ENCODE results near the gene FRMD5.

DNA sequence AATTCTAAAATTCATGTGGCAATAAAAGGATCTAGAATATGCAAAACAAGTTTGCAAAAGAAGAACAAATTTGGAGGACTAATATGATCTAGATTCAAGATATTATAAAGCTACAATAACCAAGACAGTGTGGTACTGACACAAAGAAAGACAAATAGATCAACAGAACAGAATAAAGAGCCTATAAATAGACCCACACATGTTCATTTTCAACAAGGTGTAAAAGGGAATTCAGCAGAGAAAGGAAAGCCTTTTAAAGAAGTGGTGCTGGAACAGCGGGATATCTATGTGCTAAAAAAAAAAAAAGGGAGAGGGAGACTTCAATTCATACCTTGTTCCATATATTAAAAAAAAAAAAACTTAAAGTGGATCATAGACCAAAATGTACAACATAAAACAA lies 219.3 kb downstream of the FRMD5 start:
- TF ChIP-seq, protein P1, sequence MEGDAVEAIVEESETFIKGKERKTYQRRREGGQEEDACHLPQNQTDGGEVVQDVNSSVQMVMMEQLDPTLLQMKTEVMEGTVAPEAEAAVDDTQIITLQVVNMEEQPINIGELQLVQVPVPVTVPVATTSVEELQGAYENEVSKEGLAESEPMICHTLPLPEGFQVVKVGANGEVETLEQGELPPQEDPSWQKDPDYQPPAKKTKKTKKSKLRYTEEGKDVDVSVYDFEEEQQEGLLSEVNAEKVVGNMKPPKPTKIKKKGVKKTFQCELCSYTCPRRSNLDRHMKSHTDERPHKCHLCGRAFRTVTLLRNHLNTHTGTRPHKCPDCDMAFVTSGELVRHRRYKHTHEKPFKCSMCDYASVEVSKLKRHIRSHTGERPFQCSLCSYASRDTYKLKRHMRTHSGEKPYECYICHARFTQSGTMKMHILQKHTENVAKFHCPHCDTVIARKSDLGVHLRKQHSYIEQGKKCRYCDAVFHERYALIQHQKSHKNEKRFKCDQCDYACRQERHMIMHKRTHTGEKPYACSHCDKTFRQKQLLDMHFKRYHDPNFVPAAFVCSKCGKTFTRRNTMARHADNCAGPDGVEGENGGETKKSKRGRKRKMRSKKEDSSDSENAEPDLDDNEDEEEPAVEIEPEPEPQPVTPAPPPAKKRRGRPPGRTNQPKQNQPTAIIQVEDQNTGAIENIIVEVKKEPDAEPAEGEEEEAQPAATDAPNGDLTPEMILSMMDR (IDR thresholded peaks at IDR 0.05; ENCODE audit: low read depth, low read length, poor library complexity, severe bottlenecking): no peak
- no peak for TF ChIP-seq EZH2phosphoT487 (IDR thresholded peaks at IDR 0.05; ENCODE audit: borderline replicate concordance, low read length)
